Glutamatergic neuron (in vitro differentiated cells): ENCODE results near the gene MYH16. TPM values are rescaled to one million over a fixed set of nuclear protein-coding genes. Genes with fewer than 3 reads are reported as not detected.

ENCODE experiments used
- DNase-seq: peaks from one replicate; pipeline ENCODE4 v3.0.0; 2022
- H3K27ac Mint-ChIP-seq: one replicate; pipeline ENCODE4 v1.8.0; 2020; ENCODE audit warnings: mild to moderate bottlenecking, mixed read lengths, inconsistent platforms; ENCODE audit not compliant: unreplicated experiment
- H3K27me3 Mint-ChIP-seq: one replicate; pipeline ENCODE4 v1.8.0; 2020; ENCODE audit warnings: mild to moderate bottlenecking, moderate library complexity, mixed read lengths, inconsistent platforms; ENCODE audit not compliant: unreplicated experiment
- H3K36me3 Mint-ChIP-seq: one replicate; pipeline ENCODE4 v1.8.0; 2020; ENCODE audit warnings: mild to moderate bottlenecking, mixed read lengths, inconsistent platforms; ENCODE audit not compliant: unreplicated experiment
- H3K4me1 Mint-ChIP-seq: one replicate; pipeline ENCODE4 v1.8.0; 2020; ENCODE audit warnings: mild to moderate bottlenecking, low read depth, mixed read lengths, inconsistent platforms; ENCODE audit not compliant: unreplicated experiment
- H3K4me3 Mint-ChIP-seq: one replicate; pipeline ENCODE4 v1.8.0; 2020; ENCODE audit warnings: mild to moderate bottlenecking, mixed read lengths, inconsistent platforms; ENCODE audit not compliant: unreplicated experiment
- H3K9me3 Mint-ChIP-seq: one replicate; pipeline ENCODE4 v1.8.0; 2020; ENCODE audit warnings: mild to moderate bottlenecking, moderate library complexity, mixed read lengths, inconsistent platforms; ENCODE audit not compliant: unreplicated experiment
- total RNA-seq: library from RNA; stranded (reverse); fragmentation: NEBNext Ultra II Directional; extraction: Animal tissue kit (Norgen Biotek cat#: 25700); gene quantifications from one replicate; pipeline ENCODE4 v1.2.1, GENCODE V29; 2021; ENCODE audit not compliant: unreplicated experiment
- TF ChIP-seq, protein P1 (sequence below): fragments of 200-600 bp; sonication (generic); IDR thresholded peaks from one replicate; pipeline ENCODE4 v1.5.0; 2021; ENCODE audit not compliant: partially characterized antibody, unreplicated experiment

Gene MYH16
- total RNA-seq, 1 donor from 2014 or later, result not detected

GRCh38 chr7:99301496-99301895, 28.9 kb downstream of the MYH16 start:
- no peak for DNase-seq
- Mint-ChIP-seq H3K9me3 (peaks cover 6% of the 10 kb centered on the region), H3K4me1 (no peaks in the 10 kb centered on the region), H3K4me3 (no peak overlapping the region), H3K27ac (no peak overlapping the region), H3K36me3 (no peaks in the 10 kb centered on the region), H3K27me3 (peaks cover 3% of the 10 kb centered on the region)
- TF ChIP-seq, protein P1, sequence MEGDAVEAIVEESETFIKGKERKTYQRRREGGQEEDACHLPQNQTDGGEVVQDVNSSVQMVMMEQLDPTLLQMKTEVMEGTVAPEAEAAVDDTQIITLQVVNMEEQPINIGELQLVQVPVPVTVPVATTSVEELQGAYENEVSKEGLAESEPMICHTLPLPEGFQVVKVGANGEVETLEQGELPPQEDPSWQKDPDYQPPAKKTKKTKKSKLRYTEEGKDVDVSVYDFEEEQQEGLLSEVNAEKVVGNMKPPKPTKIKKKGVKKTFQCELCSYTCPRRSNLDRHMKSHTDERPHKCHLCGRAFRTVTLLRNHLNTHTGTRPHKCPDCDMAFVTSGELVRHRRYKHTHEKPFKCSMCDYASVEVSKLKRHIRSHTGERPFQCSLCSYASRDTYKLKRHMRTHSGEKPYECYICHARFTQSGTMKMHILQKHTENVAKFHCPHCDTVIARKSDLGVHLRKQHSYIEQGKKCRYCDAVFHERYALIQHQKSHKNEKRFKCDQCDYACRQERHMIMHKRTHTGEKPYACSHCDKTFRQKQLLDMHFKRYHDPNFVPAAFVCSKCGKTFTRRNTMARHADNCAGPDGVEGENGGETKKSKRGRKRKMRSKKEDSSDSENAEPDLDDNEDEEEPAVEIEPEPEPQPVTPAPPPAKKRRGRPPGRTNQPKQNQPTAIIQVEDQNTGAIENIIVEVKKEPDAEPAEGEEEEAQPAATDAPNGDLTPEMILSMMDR, result no peak

DNA sequence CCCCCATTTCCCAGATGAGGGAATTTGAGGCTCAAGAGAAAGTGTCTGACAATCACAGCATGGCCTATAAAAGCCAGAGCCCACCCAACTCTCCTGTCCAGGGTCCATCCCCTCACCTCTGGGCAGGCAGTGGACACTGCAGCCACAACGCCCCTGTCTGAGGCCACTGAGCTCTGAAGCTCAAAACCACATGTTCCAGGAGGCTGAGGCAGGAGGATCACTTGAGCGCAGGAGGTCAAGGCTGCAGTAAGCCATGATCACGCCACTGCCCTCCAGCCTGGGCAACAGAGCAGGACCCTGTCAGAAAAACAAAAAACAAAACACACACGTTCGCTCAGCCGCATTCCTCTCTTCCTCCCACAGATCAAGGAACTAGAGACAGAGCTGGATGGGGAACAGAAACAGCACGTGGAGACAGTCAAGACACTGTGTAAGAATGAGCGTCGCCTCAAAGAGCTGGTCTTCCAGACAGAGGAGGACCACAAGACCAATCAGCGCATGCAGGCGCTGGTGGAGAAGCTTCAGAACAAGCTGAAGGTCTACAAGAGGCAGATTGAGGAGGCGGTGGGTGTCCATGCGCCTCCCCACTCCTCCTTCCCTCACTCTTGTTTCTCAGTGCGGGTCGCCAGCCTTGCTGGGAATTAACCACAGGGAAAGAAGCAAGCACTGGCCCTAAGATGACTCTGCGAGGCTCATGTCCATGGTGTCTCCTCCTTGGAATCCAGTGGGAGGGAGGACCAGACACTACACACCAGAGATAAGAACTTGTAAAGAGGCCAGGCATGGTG, 33.0 kb downstream of the MYH16 start:
- TF ChIP-seq, protein P1, result no peak
- Mint-ChIP-seq H3K36me3 (peaks cover 10% of the 10 kb centered on the region), H3K9me3 (peaks cover 7% of the 10 kb centered on the region), H3K4me3 (no peak overlapping the region), H3K4me1 (no peaks in the 10 kb centered on the region), H3K27ac (no peak overlapping the region), H3K27me3 (peaks cover 3% of the 10 kb centered on the region)
- DNase-seq, result no peak

- Mint-ChIP-seq H3K4me3 (no peak overlapping the region), H3K27ac (no peak overlapping the region), H3K27me3 (peaks cover 5% of the 10 kb centered on the region), H3K36me3 (peaks cover 10% of the 10 kb centered on the region), H3K4me1 (no peaks in the 10 kb centered on the region), H3K9me3 (peaks cover 7% of the 10 kb centered on the region)
- TF ChIP-seq, protein P1, result no peak
- DNase-seq, result no peak
Measured at GRCh38 chr7:99308461-99309074, 35.9 kb downstream of the MYH16 start.

DNA sequence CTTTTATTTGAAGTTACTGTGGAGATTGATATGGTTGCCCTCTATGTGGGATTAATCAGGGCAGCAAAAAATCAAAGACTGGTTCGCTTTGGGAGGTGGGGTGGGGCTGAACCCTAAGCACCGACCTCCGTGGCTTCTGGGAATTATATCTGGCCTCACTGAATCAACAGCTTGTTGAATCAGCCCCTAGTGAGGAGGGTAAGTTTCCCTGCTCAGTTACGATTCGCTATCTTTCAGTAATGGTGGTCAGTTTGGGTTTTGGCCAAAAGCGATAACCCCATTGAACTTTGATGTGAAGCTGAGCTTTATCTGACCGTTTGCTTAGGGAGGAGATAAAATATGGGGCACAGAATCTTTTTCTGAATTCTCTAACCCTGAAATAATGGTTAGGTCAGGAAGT, 36.5 kb downstream of the MYH16 start:
- H3K9me3 Mint-ChIP-seq, result peaks cover 6% of the 10 kb centered on the region
- TF ChIP-seq, protein P1, result no peak
- no peak overlapping the region for H3K27ac Mint-ChIP-seq
- H3K36me3 Mint-ChIP-seq, result peaks cover 10% of the 10 kb centered on the region
- H3K4me1 Mint-ChIP-seq, result no peaks in the 10 kb centered on the region
- H3K27me3 Mint-ChIP-seq, result peaks cover 5% of the 10 kb centered on the region
- no peak for DNase-seq
- H3K4me3 Mint-ChIP-seq, result no peak overlapping the region

DNA sequence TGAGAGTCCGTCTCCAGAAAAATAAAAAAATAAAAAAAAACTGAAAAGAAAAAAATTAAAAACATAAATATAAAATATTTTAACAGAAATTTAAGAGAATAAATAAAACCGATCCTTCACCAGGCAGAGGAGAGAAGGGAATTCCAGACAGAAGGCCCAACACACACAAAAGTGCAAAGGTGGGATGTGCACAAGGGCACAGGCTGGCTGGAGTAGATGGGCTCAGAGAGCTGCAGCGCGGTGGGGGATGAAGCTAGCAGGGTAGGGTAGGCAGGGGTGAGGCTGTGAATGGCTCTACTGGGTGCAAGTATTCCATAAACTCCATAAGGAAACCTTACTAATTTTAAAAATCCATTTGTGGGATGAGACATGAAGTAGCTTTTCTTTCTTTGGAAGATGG, 37.4 kb downstream of the MYH16 start:
- TF ChIP-seq, protein P1, result no peak
- H3K9me3 Mint-ChIP-seq, result peaks cover 6% of the 10 kb centered on the region

More for the DNA sequence above, 37.4 kb downstream of the MYH16 start:
- H3K4me3 Mint-ChIP-seq, result no peak overlapping the region
- no peaks in the 10 kb centered on the region for H3K4me1 Mint-ChIP-seq
- no peak for DNase-seq
- peaks cover 5% of the 10 kb centered on the region for H3K27me3 Mint-ChIP-seq
- H3K36me3 Mint-ChIP-seq, result peaks cover 10% of the 10 kb centered on the region
- H3K27ac Mint-ChIP-seq, result no peak overlapping the region
